Choroid plexus epithelial cell (primary cell): ENCODE results near the gene DOCK6.

Experiments
- DNase-seq: peaks from one replicate; pipeline ENCODE4 v3.0.0-alpha.2; 2010; ENCODE audit warnings: low read depth
- H3K4me3 ChIP-seq: 2 replicates; pipeline ENCODE4 v1.5.1; 2011; ENCODE audit warnings: low read depth, mild to moderate bottlenecking, control low read depth, low read length, moderate library complexity
- TF ChIP-seq, protein P1 (sequence below): conservative IDR thresholded peaks from 2 replicates; pipeline ENCODE4 v1.5.1; 2011; ENCODE audit warnings: low read depth, mild to moderate bottlenecking, control low read depth, inconsistent platforms, low read length, moderate library complexity

DOCK6 gene

DNA sequence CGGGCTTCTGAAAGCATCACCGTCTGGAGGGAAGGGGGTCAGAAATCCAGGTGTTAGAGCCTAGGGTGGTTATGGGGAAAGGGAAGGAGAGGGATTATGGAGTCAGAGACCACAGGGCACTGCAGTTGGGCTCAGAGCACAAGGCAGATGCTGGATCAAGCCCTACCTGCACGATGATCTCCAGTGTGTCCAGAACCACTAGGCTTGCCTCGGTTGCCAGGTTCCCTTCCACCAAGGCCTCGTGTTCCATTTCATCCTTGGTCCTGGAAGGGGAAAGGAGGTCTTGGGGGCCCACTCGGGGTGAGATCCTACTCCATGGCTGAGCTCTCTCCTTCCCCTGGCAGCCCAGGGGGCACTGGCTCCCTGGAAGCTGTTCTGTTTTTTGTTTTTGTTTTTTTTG, 47.9 kb downstream of the DOCK6 start:
- TF ChIP-seq, protein P1, sequence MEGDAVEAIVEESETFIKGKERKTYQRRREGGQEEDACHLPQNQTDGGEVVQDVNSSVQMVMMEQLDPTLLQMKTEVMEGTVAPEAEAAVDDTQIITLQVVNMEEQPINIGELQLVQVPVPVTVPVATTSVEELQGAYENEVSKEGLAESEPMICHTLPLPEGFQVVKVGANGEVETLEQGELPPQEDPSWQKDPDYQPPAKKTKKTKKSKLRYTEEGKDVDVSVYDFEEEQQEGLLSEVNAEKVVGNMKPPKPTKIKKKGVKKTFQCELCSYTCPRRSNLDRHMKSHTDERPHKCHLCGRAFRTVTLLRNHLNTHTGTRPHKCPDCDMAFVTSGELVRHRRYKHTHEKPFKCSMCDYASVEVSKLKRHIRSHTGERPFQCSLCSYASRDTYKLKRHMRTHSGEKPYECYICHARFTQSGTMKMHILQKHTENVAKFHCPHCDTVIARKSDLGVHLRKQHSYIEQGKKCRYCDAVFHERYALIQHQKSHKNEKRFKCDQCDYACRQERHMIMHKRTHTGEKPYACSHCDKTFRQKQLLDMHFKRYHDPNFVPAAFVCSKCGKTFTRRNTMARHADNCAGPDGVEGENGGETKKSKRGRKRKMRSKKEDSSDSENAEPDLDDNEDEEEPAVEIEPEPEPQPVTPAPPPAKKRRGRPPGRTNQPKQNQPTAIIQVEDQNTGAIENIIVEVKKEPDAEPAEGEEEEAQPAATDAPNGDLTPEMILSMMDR, result no peak
- no peak overlapping the region for H3K4me3 ChIP-seq
- no peak for DNase-seq

DNA sequence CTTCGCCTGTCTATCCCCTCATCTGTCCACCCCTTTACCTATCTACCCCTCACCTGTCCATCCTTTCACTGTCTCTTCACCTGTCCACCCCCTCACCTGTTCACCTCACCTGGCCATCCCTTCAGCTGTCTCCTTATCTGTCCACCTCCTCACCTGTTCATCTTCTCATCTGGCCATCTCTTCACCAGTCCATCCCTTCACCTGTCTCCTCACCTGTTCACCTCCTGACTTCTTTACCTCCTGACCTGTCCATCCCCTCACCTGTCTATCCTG, 51.7 kb downstream of the DOCK6 start:
- TF ChIP-seq, protein P1, result no peak
- no peak overlapping the region for H3K4me3 ChIP-seq
- DNase-seq, result no peak

DNA sequence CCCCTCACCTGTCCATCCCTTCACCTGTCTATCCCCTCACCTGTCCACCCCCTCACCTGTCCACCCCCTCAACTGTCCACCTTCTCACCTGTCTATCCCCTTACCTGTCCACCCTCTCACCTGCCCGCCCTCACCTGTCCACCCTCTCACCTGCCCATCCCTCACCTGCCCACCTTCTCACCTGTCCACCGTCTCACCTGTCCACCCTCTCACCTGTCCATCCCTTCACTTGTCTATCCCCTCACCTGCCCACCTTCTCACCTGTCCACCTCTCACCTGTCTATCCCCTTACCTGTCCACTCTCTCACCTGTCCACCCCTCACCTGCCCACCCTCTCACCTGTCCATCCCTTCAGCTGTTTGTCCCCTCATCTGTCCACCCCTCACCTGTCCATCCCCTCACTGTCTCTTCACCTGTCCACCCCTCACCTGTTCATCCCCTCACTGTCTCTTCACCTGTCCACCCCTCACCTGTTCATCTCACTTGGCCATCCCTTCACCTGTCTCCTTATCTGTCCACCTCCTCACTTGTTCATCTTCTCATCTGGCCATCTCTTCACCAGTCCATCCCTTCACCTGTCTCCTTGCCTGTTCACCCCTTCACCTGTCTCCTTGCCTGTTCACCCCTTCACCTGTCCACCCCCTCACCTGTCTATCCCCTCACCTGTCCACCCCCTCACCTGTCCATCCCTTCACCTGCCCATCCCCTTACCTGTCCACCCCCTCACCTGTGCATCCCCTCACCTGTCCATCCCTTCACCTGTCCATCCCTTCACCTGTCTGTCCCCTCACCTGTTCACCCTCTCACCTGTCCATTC, 52.3 kb downstream of the DOCK6 start:
- TF ChIP-seq, protein P1, result no peak
- no peak for DNase-seq
- no peak overlapping the region for H3K4me3 ChIP-seq

DNA sequence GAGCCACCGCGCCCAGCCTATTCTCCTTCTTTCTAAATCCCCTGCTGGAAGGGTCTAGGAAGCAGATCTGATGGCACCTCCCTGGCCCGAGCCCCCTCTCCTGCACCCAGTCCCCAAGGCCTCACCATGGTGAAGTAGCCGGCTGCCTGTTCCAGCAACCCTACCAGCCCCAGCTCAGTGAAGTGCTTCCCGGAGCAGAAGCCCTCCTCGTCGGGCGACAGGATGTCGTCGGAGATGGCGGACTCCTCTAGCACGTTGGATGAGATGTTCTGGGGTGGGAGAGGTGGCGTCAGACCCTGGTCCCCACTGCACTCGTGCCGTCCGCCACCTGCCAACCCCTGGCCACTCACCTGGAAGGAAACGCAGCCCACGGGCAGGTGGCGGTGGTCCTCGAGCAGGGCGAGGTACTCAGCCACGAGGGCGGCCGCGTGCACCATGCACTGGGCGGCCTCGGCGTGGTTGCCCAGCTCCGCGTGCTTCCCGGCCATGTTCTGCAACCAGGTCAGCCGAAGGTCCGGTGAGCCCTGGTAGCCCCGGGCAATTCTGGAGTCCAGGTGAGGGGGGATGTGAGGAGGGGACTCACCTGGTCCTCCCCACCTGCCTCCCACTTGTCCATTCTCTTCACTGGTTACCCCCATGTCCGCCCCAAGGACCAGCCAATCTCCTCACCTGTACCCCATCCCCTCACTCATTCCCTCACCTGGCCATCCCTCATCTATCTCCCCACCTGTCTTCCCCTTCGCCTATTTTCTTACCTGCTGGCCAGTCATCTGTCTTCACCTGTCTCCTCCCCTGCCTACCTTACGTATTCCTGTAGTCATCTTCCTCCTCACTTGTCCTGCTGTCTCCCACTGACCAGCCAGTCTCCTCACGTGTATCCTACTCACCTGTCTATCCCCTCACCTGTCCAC, 53.5 kb downstream of the DOCK6 start:
- DNase-seq, result no peak
- TF ChIP-seq, protein P1, result no peak
- H3K4me3 ChIP-seq, result no peak overlapping the region

DNA sequence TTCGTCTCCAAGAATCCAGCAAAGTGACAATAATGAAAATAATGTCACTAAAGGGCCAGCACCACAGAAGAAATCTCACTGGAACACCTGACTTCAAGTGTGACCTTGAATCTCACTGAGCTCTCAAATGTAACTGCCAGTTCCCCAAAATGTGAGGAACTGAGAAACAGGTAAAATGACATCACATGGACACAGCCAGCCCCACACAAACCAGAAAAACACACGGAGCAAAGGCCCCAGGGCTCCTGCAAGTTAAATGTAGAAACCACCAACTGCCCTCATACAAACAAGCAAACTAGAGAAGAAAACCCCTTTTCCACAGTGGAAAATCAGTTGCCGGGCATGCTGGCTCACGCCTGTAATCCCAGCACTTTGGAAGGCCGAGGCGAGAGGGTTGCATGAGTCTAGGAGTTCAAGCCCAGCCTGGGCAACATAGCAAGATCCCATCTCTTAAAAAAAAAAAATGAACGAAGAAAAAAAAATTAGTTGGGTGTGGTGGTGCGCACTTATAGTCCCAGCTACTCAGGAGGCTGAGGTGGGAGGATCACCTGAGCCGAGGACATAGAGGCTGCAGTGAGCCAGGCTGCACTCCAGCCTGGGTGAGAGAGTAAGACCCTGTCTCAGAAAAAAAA, 56.3 kb downstream of the DOCK6 start:
- no peak overlapping the region for H3K4me3 ChIP-seq
- TF ChIP-seq, protein P1, result no peak
- no peak for DNase-seq

DNA sequence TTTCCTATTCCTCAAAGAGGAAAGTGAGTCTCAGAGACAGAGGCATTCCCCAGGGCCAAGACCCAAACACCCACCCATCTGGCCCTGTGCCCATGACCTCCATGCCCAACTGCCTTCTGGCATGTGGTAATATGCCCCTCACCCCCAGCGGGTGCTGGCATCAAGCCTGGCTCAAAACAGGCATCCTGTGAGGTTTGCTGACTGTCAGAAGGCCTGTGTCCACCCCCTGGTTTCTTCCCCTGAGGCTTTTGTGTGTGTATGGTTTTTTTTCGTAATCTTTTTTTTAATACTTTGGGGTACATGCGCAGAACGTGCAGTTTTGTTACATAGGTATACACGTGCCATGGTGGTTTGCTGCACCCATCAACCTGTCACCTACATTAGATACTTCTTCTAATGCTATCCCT, 57.4 kb downstream of the DOCK6 start:
- H3K4me3 ChIP-seq, result no peak overlapping the region
- TF ChIP-seq, protein P1, result no peak
- no peak for DNase-seq
